Upper lobe of left lung (tissue), 6 donors: Measurements from ENCODE around the gene SPOCD1. TPM values are rescaled to one million over a fixed set of nuclear protein-coding genes. Genes with fewer than 3 reads are reported as not detected.

Source experiments
- ATAC-seq, 2 donors: fragments of 200-7000 bp; cut with Tn5 transposase; one replicate each; pipeline ENCODE4 v1.9.1; 2022; ENCODE audit warnings: mild to moderate bottlenecking in 2 of 2, moderate library complexity in 2 of 2; ENCODE audit not compliant: low FRiP score in 2 of 2
- DNase-seq, 2 donors: peaks; one replicate each; pipeline ENCODE4 v3.0.0-alpha.2; 2019 to 2020
- H3K27ac ChIP-seq, 4 donors: fragments of 200-600 bp; sonication (generic); one replicate each; pipeline ENCODE4 v1.5.1; 2016 to 2019
- H3K27me3 ChIP-seq, 4 donors: fragments of 200-600 bp; sonication (generic); one replicate each; pipeline ENCODE4 v1.5.1; 2017 to 2019
- H3K36me3 ChIP-seq, 4 donors: fragments of 200-600 bp; sonication (generic); one replicate each; pipeline ENCODE4 v1.5.1; 2016 to 2019
- H3K4me1 ChIP-seq, 4 donors: fragments of 200-600 bp; sonication (generic); one replicate each; pipeline ENCODE4 v1.5.1; 2018 to 2019
- H3K4me3 ChIP-seq, 4 donors: fragments of 200-600 bp; sonication (generic); one replicate each; pipeline ENCODE4 v1.5.1; 2017 to 2019; ENCODE audit warnings: mild to moderate bottlenecking in 2 of 4, moderate library complexity in 1 of 4
- H3K9me3 ChIP-seq, 4 donors: fragments of 200-600 bp; sonication (generic); one replicate each; pipeline ENCODE4 v1.5.1; 2018 to 2019
- EP300 ChIP-seq, 4 donors: sonication (generic); formaldehyde crosslinking; IDR thresholded peaks; one replicate each; pipeline ENCODE4 v1.5.1; 2017; ENCODE audit warnings: antibody characterized with exemption in 4 of 4, control low read depth in 2 of 4
- POLR2A ChIP-seq, 4 donors: fragments of 450-650 bp; IDR thresholded peaks; one replicate each; pipeline ENCODE4 v1.5.1; 2016 to 2017; ENCODE audit warnings: antibody characterized with exemption in 4 of 4, mild to moderate bottlenecking in 2 of 4
- POLR2AphosphoS5 ChIP-seq, 2 donors: sonication (generic); formaldehyde crosslinking; IDR thresholded peaks; one replicate each; pipeline ENCODE4 v1.5.1; 2017; ENCODE audit warnings: antibody characterized with exemption in 2 of 2
- WGBS, 2 donors: methylation state at CpG; one replicate each; pipeline ENCODE4 v1.1.5; 2017 to 2018; 5-methylcytosine and 5-hydroxymethylcytosine counted together
- total RNA-seq, 6 donors: library from RNA; depleted of rRNA in 4 of 6; stranded (reverse); fragments of >200 nt in 4 of 6; gene quantifications; one replicate each; pipeline versions ENCODE4 v1.1.0 to v1.2.1, GENCODE V29; 2016 to 2021
- TF ChIP-seq, protein P1 (sequence below), 6 experiments: fragments of 450-650 bp in 4 of 6; fragments of 200-600 bp in 2 of 6; sonication (generic) in 2 of 6; IDR thresholded peaks; one replicate each; pipeline ENCODE4 v1.5.1; 2016 to 2019; ENCODE audit warnings: antibody characterized with exemption in 6 of 6
- donor health status: DM: no; HTN: no; CAD: no; lungs with moderate emphysema.
- donor health status: DM: no; HTN: yes; CAD: no; lungs with severe emphysema.

The SPOCD1 gene
- total RNA-seq, 6 donors from 2014 or later, result 7.3 to 63.3 (median 10.4) TPM

DNA sequence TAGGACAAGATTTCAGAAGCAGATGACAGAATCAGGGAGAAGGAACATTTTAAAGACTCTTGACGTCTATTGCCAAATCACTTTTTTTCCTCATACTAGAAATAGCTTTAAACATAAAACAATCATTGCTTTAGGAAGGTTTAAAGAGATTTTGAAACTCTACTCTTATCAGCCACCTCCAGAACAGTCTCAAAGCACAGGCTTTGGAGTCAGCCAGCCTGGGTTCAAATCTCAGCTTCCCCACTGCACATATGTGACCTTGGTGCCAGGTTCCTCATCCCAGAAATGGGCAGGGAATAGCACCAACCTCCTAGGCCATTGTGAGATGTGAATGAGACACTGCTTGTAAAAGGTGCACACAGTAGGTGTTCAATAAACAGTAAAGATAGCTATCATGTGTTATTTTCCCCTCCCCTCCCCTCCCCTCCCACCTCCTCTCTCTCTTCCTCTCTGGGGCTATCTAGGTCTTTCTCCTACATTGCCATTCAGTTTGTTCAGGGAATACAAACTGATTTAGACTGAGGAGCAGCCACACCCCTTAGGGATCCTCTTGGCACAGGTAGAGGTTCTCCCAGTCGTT lies 20.6 kb downstream of the SPOCD1 start:
- no peak for DNase-seq
- Histone ChIP-seq H3K27ac (no peak overlapping the region), H3K4me1 (peaks cover 0 to 5% (median 0%) of the 10 kb centered on the region in 4 donors), H3K36me3 (no peaks in the 10 kb centered on the region), H3K27me3 (no peaks in the 10 kb centered on the region), H3K4me3 (no peak overlapping the region), H3K9me3 (no peaks in the 10 kb centered on the region)
- ATAC-seq, result no peak
- 58 to 64% methylated on average over 2 of the region's 2 CpGs for WGBS, 2 donors
- no peak for TF ChIP-seq EP300 (IDR thresholded peaks at IDR 0.05)
- no peak for TF ChIP-seq POLR2AphosphoS5 (IDR thresholded peaks at IDR 0.05)
- TF ChIP-seq, protein P1, sequence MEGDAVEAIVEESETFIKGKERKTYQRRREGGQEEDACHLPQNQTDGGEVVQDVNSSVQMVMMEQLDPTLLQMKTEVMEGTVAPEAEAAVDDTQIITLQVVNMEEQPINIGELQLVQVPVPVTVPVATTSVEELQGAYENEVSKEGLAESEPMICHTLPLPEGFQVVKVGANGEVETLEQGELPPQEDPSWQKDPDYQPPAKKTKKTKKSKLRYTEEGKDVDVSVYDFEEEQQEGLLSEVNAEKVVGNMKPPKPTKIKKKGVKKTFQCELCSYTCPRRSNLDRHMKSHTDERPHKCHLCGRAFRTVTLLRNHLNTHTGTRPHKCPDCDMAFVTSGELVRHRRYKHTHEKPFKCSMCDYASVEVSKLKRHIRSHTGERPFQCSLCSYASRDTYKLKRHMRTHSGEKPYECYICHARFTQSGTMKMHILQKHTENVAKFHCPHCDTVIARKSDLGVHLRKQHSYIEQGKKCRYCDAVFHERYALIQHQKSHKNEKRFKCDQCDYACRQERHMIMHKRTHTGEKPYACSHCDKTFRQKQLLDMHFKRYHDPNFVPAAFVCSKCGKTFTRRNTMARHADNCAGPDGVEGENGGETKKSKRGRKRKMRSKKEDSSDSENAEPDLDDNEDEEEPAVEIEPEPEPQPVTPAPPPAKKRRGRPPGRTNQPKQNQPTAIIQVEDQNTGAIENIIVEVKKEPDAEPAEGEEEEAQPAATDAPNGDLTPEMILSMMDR (IDR thresholded peaks at IDR 0.05), result no peak
- no peak for TF ChIP-seq POLR2A (IDR thresholded peaks at IDR 0.05)

DNA sequence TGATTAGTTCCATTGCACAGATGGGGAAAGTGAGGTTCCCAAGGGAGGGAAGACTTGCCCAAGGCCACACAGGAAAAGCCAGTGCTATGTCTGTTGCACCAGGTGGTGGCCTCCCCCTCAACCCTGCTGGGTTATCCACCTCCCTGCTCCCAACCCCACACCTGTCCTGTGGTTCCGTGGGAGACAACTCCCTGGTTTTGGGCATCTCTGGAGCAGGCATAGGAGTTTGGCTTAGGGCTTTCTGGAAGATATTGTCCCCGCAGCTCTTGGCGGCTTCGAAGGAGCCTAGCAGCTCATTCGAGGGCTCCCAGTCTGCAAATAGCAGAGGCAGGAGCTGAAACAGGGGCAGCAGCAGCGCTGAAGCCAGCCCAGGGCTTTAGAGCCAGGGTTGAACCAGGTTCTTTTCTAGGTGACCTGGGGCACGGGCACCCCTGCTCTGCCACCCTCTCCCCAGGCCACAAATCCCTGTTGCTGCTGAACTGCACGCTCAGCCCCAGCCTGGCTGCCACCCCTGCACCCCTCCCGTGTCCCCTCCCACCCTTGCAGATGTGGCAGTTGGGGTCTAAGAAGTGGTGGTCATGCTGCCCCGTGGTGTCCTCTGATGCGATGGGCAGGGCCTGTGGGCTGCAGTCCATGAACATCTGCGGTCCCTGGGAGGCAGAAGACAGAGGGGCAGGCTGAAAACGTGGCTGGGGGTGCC lies 22.1 kb downstream of the SPOCD1 start:
- peak; percentile 18 to 50 for DNase-seq

DNA sequence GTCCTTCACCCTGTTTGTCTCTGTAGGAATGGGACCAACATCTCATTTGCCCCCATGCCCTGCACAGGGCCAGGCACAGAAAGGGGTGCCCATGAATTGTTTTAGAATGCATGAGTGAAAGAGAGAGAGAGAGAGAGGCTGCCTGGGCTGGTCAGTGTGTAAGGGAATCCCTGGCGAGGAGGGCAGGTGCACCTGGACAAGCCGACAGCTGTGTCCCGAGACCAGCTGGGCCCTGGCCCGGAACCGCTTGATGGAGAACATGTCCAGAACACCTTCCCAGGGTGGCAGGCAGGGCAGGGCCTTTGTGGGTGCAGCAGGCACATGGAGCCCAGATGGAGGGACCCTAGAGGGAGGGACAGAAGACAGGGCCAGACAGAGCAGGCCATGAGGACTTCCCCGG lies 22.7 kb downstream of the SPOCD1 start:
- ATAC-seq (no peak), DNase-seq (peak; percentile 17 to 56)
- WGBS, 2 donors, result 91% methylated on average over 6 of the region's 6 CpGs
- TF ChIP-seq POLR2A (IDR thresholded peaks at IDR 0.05) (no peak), EP300 (IDR thresholded peaks at IDR 0.05) (no peak), POLR2AphosphoS5 (IDR thresholded peaks at IDR 0.05) (no peak)
- TF ChIP-seq, protein P1 (IDR thresholded peaks at IDR 0.05), result no peak
- no peaks in the 10 kb centered on the region for H3K27me3 ChIP-seq
- peaks cover 5 to 10% (median 7%) of the 10 kb centered on the region in 4 donors for H3K4me1 ChIP-seq
- no peaks in the 10 kb centered on the region for H3K36me3 ChIP-seq
- no peak overlapping the region for H3K27ac ChIP-seq
- H3K4me3 ChIP-seq, result no peak overlapping the region
- H3K9me3 ChIP-seq, result no peaks in the 10 kb centered on the region

More for the DNA sequence above, 22.1 kb downstream of the SPOCD1 start:
- Histone ChIP-seq H3K27ac (no peak overlapping the region), H3K4me1 (peaks cover 4 to 8% (median 7%) of the 10 kb centered on the region in 4 donors), H3K27me3 (no peaks in the 10 kb centered on the region), H3K4me3 (no peak overlapping the region), H3K36me3 (no peaks in the 10 kb centered on the region), H3K9me3 (no peaks in the 10 kb centered on the region)
- no peak for TF ChIP-seq EP300 (IDR thresholded peaks at IDR 0.05)
- TF ChIP-seq POLR2AphosphoS5 (IDR thresholded peaks at IDR 0.05), result no peak
- 72 to 78% methylated on average over 4 to 13 of the region's 13 CpGs for WGBS, 2 donors
- no peak for ATAC-seq

DNA sequence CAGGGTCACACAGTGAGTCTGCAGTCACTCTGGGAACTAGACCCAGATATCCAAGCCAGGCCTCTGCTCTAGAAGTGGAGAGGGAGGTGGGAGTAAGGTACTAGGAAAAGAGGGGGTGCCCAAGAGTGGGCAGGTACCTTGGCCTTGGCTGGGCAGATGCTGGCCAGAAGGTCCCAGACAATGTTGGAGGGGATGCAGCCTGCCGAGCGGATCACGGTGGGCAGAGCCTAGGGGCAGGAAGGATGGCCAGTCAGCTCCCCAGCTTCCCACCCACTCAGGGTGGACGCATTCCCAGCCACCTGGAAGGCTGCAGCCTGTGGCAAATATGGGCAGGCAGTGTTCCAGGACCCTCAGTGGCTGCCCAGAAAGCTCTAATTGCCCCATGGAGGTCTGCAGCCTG lies 23.3 kb downstream of the SPOCD1 start:
- Histone ChIP-seq H3K4me1 (peaks cover 5 to 10% (median 7%) of the 10 kb centered on the region in 4 donors), H3K27ac (no peak overlapping the region), H3K4me3 (no peak overlapping the region), H3K27me3 (no peaks in the 10 kb centered on the region), H3K9me3 (no peaks in the 10 kb centered on the region), H3K36me3 (no peaks in the 10 kb centered on the region)
- TF ChIP-seq EP300 (IDR thresholded peaks at IDR 0.05) (no peak), POLR2A (IDR thresholded peaks at IDR 0.05) (no peak), POLR2AphosphoS5 (IDR thresholded peaks at IDR 0.05) (no peak)
- TF ChIP-seq, protein P1 (IDR thresholded peaks at IDR 0.05), result no peak
- 67 to 73% methylated on average over 1 to 4 of the region's 4 CpGs for WGBS, 2 donors
- ATAC-seq (no peak), DNase-seq (peak; percentile 14 to 40)

DNA sequence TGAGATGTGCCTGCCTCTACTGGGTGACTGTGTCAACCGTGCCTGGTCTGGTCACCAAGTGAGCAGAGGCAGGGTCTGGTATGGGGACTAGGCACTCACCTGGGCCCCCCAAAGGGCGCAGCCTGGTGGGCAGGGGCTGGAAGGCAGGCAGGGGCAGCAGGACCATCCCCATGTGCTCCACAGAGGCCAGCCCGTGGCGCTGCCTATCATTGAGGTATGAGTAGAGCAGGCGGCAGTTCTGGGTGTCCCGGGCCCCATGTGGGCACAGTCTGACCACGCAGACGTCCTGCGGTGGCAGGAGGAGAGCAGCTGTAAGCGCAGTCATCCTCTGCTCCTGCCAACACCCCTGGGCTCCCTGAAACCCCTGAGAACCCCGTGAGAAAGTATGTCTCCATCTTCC lies 23.7 kb downstream of the SPOCD1 start:
- no peaks in the 10 kb centered on the region for H3K9me3 ChIP-seq

More for the DNA sequence above, 23.7 kb downstream of the SPOCD1 start:
- H3K4me1 ChIP-seq, result peaks cover 5 to 10% (median 7%) of the 10 kb centered on the region in 4 donors
- no peak overlapping the region for H3K27ac ChIP-seq
- WGBS, 2 donors, result 76 to 85% methylated on average over 5 of the region's 11 CpGs
- H3K36me3 ChIP-seq, result no peaks in the 10 kb centered on the region
- DNase-seq (peak; percentile 20 to 74), ATAC-seq (no peak)
- H3K27me3 ChIP-seq, result no peaks in the 10 kb centered on the region
- no peak overlapping the region for H3K4me3 ChIP-seq
- no peak for TF ChIP-seq EP300 (IDR thresholded peaks at IDR 0.05)
- no peak for TF ChIP-seq POLR2A (IDR thresholded peaks at IDR 0.05)
- no peak for TF ChIP-seq POLR2AphosphoS5 (IDR thresholded peaks at IDR 0.05)
- TF ChIP-seq, protein P1 (IDR thresholded peaks at IDR 0.05), result no peak
